Measurements from ENCODE around the gene S100A2. TPM values are rescaled to one million over a fixed set of nuclear protein-coding genes. Genes with fewer than 3 reads are reported as not detected.

S100A2 gene
- total and polyA plus RNA-seq, 2 of the 13 experiments (the other 11 are each of a cell fraction or from before 2014, with no cell fraction given): 1.2 TPM

GRCh38 chr1:153592748-153593147 lies 27.1 kb upstream of the S100A2 start (continued):
- TF ChIP-seq ZHX1 (CRISPR knock-in tag; IDR thresholded peaks at IDR 0.05; ENCODE audit: low read depth): no peak
- no peak for TF ChIP-seq ZNF572 (CRISPR knock-in tag; IDR thresholded peaks at IDR 0.05)
- no peak for TF ChIP-seq ZNF274 (CRISPR knock-in tag; IDR thresholded peaks at IDR 0.05)
- TF ChIP-seq NCOA5 (CRISPR knock-in tag; IDR thresholded peaks at IDR 0.05): no peak
- TF ChIP-seq SOX13 (IDR thresholded peaks at IDR 0.05): no peak
- no peak for TF ChIP-seq SOX13 (CRISPR knock-in tag; conservative IDR thresholded peaks at IDR 0.05 in 1 of 2, IDR thresholded peaks at IDR 0.05 in 1 of 2)
- no peak for TF ChIP-seq GABPA (IDR thresholded peaks at IDR 0.05; ENCODE audit: low read depth, low read length)
- no peak for TF ChIP-seq GABPA (CRISPR knock-in tag; IDR thresholded peaks at IDR 0.05; ENCODE audit: low read depth)
- no peak for TF ChIP-seq ZNF383 (CRISPR knock-in tag; IDR thresholded peaks at IDR 0.05; ENCODE audit: borderline replicate concordance)
- TF ChIP-seq AGO2 (optimal IDR thresholded peaks at IDR 0.05; ENCODE audit: low read depth, low read length): no peak
- no peak for TF ChIP-seq NCOA2 (CRISPR knock-in tag; IDR thresholded peaks at IDR 0.05)
- TF ChIP-seq NR0B2 (CRISPR knock-in tag; IDR thresholded peaks at IDR 0.05): no peak
- no peak for TF ChIP-seq BATF2 (CRISPR knock-in tag; IDR thresholded peaks at IDR 0.05)
- no peak for TF ChIP-seq RARG (CRISPR knock-in tag; IDR thresholded peaks at IDR 0.05; ENCODE audit: low read depth)

Measured in HepG2 (cell line).